ENCODE data around the gene WNT4.
A peak's percentile ranks its signal among the peaks of the same experiment; 100 is the strongest.

The WNT4 gene

GRCh38 chr1:22143065-22144033 is at the start of gene WNT4:
Gene WNT4 (minus strand): TSS chr1:22143097. CDS start chr1:22142922, 175 bp downstream.
- DNase-seq: peak; percentile 35

- DNase-seq: no peak
Measured at GRCh38 chr1:22190731-22191130, 47.8 kb upstream of the WNT4 start.

- no peak for DNase-seq
Measured at GRCh38 chr1:22190251-22190650, 47.4 kb upstream of the WNT4 start.

GRCh38 chr1:22189619-22190018 is 46.7 kb upstream of the WNT4 start:
- DNase-seq: no peak

DNA sequence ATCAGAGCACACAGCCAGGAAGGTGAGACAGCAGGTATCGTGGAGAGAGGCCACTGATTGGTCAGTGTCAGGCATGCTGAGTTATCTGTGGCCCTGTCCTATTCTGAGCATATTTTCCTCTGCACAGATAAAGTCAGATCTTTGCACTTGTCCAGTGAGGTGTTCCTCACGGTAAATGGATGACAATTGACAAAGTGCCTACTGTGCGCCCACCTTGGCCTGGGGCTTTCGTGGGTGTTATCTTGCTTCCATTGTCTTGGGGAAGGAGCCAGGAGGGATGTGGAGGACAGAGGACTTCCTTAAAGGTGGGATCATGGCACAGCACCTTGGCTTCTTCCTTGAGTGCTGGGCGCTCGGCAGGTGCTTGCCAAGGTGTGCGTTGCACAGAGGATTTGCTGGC is 46.0 kb upstream of the WNT4 start:
- DNase-seq: no peak

- DNase-seq: no peak
Measured at GRCh38 chr1:22188436-22188835, 45.5 kb upstream of the WNT4 start.

GRCh38 chr1:22186311-22186710 is 43.4 kb upstream of the WNT4 start:
- DNase-seq: no peak

DNA sequence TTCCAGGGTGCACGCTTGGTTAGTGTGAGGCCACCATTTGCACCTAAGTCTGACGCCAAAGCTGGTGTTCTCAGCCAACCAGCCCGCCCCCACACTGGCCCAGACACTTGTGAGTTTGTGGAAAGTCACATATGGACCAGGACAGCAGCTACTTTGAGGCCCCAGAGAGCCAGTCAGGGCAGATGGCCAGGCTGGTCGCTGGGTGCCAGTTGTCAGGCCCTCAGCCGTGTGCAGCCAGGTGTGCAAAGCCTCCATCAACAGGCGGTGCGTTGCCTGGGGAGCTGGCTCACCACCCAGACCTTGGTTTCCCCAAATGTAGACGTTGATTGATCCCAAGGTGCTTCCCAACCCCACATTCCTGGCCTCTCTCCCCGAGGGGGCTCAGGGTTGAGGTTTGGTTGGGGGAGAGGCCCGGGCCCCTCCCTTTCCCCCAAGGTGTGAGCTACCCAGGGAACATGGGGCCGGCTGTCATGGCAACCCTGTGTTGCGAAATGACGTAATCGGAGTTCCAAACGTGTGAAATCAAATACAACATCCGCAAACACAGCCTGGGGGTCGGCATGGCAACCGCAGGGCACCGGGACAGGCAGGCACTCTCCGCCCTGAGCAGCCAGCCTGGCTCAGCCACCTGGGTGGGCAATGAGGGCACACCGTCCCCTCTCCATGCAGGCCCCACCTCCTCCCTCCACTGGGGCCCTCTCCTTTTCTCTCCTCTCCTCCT is 42.2 kb upstream of the WNT4 start:
- DNase-seq: peak; percentile 5

- no peak for DNase-seq
Measured at GRCh38 chr1:22184454-22184853, 41.6 kb upstream of the WNT4 start.

DNA sequence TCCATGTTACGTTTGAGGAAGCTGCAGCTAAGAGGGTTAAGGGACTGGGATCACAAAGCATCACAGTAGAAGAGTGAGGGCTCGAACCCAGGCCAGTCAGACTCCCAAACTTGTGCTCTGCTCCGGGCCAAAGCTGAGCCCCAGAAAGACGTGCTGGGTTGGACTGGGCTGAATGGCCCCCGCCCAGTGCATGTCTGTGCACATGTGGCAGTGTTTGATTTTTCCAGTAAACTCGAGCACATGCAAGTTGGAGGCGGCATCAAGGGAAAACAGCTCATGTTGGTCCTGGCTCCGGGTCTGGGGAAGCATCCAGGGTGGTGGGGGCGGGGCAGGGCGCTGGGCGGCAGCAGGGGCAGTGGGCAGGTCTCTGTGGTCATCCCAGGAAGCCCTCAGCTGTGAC is 39.8 kb upstream of the WNT4 start:
- no peak for DNase-seq

DNA sequence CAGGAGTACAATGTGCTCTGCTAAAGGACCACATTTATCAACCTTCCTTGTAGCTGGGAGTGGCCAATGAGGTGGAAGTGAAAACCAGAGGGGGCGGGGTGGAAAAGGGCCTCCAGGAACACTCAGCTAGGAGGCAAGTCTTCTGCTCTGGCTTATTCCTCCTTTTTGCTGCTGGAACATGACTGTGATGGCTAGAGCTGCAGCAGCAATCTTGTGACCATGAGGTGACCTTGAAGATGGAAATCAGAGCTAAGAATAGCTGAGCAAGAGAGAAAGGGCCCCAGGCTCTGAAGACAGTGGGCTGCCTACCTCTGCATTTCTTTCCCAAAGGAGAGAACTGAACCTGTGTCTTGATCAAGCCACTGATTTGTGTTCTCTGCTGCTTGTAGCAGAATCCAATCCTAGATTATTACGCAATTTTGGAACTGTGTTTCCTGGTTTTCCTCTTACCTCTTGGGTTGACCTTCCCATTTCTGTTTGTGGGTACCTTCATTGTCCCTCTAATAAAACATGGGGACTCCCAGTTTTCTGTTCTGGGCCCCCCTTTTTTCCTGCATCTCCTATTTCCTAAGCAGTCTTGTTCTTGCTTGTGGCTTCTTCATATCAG is 36.4 kb upstream of the WNT4 start:
- DNase-seq: no peak

GRCh38 chr1:22177354-22178003 is 34.6 kb upstream of the WNT4 start:
- no peak for DNase-seq

DNA sequence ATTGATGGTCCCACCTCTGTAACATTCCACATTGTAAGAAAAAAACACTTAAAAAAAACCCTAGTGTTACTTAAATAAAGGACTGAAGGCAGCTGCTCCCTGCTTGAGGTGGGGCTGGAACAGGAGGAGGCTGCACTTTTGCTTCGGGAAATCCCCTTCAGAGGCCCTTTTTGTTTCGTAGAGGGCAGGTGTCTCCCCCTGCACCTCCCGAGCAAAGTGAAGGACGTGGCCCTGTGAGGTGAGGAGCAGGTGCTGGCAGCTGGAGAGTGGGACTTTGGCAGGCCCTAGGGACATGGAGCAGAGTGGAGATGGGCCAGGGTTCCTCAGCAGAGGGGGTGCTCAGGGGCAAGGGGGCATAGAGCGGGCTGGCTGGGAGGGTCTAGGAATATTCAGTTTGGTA is 33.4 kb upstream of the WNT4 start:
- DNase-seq: no peak

GRCh38 chr1:22174446-22175220 is 31.7 kb upstream of the WNT4 start:
- no peak for DNase-seq

DNA sequence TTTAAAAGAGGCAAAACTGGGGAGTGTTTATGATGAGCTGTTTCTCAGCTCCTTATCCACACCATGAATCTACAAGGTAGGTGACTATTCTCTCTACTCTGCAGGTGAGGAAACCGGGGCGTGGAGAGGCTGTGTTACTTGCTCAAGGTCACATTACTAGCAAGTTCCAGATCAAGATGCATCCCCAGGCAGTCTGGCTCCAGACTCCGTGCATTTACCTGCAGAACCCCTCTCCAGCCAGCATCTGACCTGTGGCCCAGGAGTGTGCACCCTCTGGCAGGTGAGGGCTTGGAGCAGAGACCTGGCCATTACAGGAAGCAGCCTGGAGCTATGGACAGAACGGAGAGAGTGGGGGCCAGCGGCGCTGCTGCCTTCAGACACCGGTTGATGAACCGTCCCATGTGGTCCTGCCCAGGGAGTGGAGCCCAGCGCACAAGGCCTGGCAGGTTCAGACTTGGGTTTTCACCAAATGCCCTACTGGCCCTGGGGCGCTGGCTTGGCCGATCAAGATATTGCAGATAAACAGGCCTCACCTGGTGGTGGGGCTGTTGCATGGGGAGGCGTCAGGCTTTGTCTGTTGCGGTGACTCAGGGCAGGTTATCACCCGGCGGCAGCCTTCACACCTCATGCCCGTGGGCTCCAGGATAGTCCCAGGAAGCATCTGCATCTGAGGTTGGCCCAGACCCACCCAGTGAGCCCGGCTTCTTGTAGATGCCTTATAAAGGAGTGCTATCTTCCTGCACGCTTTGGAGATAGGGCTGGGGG is 29.2 kb upstream of the WNT4 start:
- DNase-seq: no peak

- no peak for DNase-seq
Measured at GRCh38 chr1:22169816-22170215, 26.9 kb upstream of the WNT4 start.

DNA sequence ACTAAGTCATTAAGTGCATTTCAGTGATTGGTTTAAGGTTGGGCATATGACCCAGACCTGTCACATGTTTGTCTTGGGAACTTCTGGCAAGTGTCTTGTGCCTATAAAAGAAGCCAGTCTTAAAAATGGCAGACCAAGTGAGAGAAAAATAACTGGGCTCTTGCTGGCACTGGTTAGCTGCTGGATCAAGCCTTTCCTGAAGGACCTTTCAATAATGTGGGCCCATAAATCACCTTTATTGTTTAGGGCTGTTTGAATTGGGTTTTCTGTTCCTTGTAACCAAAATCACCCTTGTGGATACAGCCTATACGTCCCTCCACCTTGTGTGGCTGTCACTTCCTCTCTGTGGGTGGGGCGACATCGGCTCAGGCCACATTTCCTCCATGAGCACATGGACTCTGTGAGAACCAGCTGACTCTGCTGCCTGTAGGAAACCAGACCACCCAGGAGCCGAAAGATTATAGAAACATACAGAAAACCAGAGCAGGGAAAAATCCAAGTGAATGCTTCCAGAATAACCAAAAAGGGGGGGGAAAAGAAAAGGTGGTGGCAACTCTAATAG is 25.6 kb upstream of the WNT4 start:
- no peak for DNase-seq

DNA sequence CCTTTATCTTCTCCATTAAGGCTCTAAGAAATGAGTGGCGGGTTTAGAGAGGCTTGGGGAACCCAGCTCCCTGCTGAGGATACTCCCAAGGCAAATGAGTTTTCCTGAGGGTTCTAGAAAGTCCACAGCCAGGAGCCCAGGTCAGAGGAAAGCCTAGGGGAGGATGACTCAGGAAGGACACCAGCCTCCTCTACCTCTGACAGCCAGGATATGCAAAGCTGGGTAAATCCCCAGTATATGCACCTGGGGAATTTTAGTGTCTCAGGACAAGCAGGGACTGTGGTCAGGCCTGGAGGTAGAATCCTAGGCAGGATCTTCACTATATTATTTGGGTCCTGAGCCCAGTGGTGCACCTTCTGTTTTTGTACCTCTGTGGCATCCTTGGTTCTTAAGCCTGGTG is 23.5 kb upstream of the WNT4 start:
- DNase-seq: no peak

GRCh38 chr1:22164841-22165808 is 22.2 kb upstream of the WNT4 start:
- DNase-seq: no peak

GRCh38 chr1:22163564-22163963 is 20.7 kb upstream of the WNT4 start:
- DNase-seq: no peak
